Ectodermal cell (in vitro differentiated cells): ENCODE measurements around the gene MYZAP.

Source experiments
- H3K27ac ChIP-seq: 2 replicates; pipeline ENCODE4 v1.7.0; 2013; ENCODE audit warnings: mild to moderate bottlenecking, low read depth, low read length; ENCODE audit not compliant: insufficient read depth, poor library complexity, severe bottlenecking
- H3K27me3 ChIP-seq: 2 replicates; pipeline ENCODE4 v1.7.0; 2013; ENCODE audit warnings: mild to moderate bottlenecking, low read length; ENCODE audit not compliant: insufficient read depth, control insufficient read depth, poor library complexity, severe bottlenecking
- H3K36me3 ChIP-seq: one replicate; pipeline ENCODE4 v1.7.0; 2013; ENCODE audit warnings: low read length; ENCODE audit not compliant: control insufficient read depth, insufficient read depth
- H3K4me1 ChIP-seq: one replicate; pipeline ENCODE4 v1.7.0; 2013; ENCODE audit warnings: low read length; ENCODE audit not compliant: control insufficient read depth, insufficient read depth
- H3K4me3 ChIP-seq: 2 replicates; pipeline ENCODE4 v1.7.0; 2013; ENCODE audit warnings: low read depth, low read length, control low read depth; ENCODE audit not compliant: insufficient read depth
- H3K9me3 ChIP-seq: 2 replicates; pipeline ENCODE4 v1.7.0; 2013; ENCODE audit warnings: mild to moderate bottlenecking, low read length, moderate library complexity; ENCODE audit not compliant: control insufficient read depth
- WGBS, 2 experiments: methylation state at CpG; one replicate each; pipeline ENCODE4 v1.1.7; 2013; ENCODE audit warnings: missing lambda C conversion rate in 2 of 2; 5-methylcytosine and 5-hydroxymethylcytosine counted together

Gene MYZAP

DNA sequence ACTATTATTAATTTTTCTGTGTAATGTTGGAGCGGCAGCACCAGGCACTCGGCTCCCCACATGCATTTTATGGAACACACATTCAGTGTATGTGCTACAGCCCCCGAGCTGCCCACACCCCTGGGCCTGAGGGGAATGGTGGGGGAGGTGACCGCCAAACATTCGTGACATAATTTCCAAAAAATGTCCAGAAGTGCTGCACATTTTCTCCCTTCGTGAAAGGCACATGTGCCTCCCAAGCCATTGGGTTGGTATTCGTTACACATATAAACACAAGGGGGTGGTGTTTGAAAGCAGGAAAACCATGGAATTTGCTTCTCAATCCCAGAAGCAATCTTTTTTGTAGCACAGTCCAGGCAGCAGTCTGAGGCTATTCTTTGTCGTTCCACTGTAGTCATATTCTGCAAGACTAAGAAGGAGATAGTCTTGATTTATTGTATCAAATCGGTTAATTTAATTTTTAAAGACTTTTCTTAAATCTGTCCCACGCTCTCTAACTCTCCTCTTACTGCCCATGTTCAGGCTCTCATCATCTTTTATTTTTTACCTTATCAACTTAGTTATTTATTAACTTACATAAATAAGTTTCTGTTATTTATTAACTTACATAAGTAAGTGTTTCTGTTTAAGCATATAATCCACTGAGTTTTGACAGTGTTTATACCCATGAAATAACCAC is 75.6 kb downstream of the MYZAP start:
- Histone ChIP-seq H3K4me3 (no peak overlapping the region), H3K27ac (no peak overlapping the region), H3K36me3 (no peaks in the 10 kb centered on the region), H3K27me3 (no peaks in the 10 kb centered on the region), H3K4me1 (no peaks in the 10 kb centered on the region), H3K9me3 (no peaks in the 10 kb centered on the region)
- WGBS, 2 experiments, result 66 to 73% methylated on average over 8 to 10 of the region's 10 CpGs

DNA sequence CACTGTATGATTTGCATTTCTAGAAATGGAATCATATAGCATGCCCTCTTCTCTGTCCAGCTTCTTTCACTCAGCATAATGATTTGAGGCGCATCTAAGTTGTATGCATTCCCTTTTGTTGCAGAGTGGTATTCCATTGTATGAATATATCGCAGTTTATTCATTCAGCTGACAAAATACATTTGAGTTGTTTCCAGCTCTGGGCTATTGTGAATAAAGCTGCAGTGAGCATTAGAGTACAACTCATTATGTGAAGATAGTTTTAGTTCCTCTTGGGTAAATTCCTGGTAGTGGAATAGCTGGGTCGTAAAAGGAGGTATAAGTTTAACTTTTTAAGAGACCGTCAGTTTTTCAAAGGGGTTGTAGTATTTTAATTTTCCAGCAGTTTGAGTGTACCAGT is 76.3 kb downstream of the MYZAP start:
- WGBS, 2 experiments, result 91 to 93% methylated on average over 4 of the region's 4 CpGs
- H3K27ac ChIP-seq, result no peak overlapping the region

DNA sequence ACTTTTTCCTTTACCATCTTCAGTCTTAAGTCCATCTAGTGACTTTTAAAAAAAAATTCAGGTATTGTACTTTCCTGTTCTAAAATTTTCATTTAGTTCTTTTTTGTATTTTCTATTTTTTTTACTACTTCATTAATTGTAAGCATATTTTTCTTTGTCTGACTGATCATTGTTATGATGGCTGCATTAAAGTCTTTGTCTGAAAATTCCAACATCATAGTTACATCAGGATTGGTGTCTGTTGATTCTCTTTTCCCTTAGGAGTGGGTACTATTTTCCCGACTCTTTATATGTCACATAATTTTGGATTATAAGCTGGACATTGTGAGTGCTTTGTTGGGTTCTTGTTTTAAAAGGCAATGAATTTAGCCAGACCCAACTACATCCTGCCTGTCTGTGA is 79.9 kb downstream of the MYZAP start:
- Histone ChIP-seq H3K4me1 (no peaks in the 10 kb centered on the region), H3K27me3 (no peaks in the 10 kb centered on the region), H3K27ac (no peak overlapping the region), H3K36me3 (no peaks in the 10 kb centered on the region), H3K4me3 (no peak overlapping the region), H3K9me3 (no peaks in the 10 kb centered on the region)
- 0% methylated on average over 1 of the region's 1 CpG; no CpG with 5 or more reads in 1 of the 2 experiments for WGBS, 2 experiments

More for the DNA sequence above, 76.3 kb downstream of the MYZAP start:
- no peaks in the 10 kb centered on the region for H3K27me3 ChIP-seq
- H3K9me3 ChIP-seq, result no peaks in the 10 kb centered on the region
- no peak overlapping the region for H3K4me3 ChIP-seq
- H3K4me1 ChIP-seq, result no peaks in the 10 kb centered on the region
- no peaks in the 10 kb centered on the region for H3K36me3 ChIP-seq

DNA sequence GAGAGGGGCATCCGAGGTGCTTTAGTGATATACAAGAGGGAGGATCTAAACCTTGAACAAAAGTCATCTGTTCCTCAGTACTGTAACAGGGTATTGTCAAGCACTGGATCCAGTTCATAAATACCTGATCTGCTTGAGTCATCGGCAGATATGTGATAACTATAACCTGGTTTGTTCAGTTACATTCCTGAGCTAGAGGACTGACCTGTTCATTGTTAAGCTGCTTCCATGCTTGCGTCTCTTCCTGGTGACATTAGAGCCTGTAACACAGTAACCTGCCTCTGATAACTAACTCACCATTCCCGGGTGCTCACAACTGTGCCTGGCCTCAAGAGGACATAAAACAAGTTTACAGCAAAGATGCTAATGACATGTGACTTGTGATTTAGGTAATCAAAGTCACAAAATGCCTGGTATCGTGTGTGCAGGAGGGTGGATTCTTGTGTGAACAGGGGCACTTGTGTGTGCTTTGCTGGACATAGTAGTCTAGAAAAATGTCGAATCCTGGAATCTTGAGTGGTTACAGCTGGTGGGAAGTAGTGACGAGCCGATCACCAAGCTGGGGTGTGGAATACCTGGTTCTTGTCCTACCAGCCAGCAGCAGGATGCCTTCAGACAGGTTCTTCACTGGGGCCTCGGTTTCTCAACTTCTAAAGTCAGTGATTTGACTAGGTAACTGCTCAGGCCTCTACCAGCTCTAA is 83.9 kb downstream of the MYZAP start:
- Histone ChIP-seq H3K27me3 (no peaks in the 10 kb centered on the region), H3K4me3 (no peak overlapping the region), H3K4me1 (no peaks in the 10 kb centered on the region), H3K27ac (no peak overlapping the region), H3K9me3 (no peaks in the 10 kb centered on the region), H3K36me3 (no peaks in the 10 kb centered on the region)
- whole genome bisulfite sequencing, 2 experiments, result 92 to 93% methylated on average over 9 of the region's 9 CpGs

DNA sequence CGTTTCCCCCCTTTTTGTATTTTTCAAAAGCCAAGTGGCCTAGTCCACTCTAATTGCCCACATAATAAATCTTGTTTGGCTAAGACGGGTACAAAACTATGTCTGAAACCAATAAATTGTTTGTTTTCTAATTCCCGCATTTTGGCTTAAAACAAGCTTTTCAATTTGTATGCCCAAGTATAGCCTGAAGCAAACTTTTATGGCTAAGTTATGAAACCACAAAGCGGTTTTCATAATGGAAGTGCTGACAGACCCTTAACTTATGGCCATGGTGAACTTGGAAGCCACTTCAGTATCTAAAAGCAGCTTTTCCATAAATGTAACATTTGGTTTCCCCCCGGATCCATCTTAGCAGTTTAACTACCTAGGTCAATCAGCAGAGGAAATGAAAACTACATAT is 84.9 kb downstream of the MYZAP start:
- H3K4me3 ChIP-seq, result no peak overlapping the region
- H3K4me1 ChIP-seq, result no peaks in the 10 kb centered on the region
- no peaks in the 10 kb centered on the region for H3K9me3 ChIP-seq
- no peak overlapping the region for H3K27ac ChIP-seq
- H3K27me3 ChIP-seq, result no peaks in the 10 kb centered on the region
- 92 to 96% methylated on average over 5 of the region's 5 CpGs for WGBS, 2 experiments
- H3K36me3 ChIP-seq, result no peaks in the 10 kb centered on the region

DNA sequence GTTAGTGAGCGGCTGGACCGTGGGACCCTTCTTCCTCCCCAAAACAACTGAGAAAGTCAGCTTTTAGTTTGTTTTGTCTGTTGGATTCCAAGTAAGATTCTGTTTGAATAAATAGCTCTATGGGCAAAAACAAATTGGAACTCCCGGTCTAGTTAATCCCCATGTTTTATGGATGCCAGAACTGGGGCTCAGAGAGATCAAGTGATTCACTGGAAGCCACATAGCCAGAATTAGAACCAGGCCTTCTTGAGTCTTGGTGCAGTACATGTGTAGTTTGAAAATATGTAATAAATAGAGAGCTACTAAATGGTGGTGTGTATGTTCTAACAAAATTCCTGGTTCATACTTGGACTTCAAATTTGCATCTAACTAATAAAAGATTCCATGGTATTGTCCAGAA is 85.5 kb downstream of the MYZAP start:
- WGBS, 2 experiments, result 94 to 96% methylated on average over 3 of the region's 3 CpGs
- Histone ChIP-seq H3K4me1 (no peaks in the 10 kb centered on the region), H3K27me3 (no peaks in the 10 kb centered on the region), H3K27ac (no peak overlapping the region), H3K9me3 (no peaks in the 10 kb centered on the region), H3K36me3 (no peaks in the 10 kb centered on the region), H3K4me3 (no peak overlapping the region)

DNA sequence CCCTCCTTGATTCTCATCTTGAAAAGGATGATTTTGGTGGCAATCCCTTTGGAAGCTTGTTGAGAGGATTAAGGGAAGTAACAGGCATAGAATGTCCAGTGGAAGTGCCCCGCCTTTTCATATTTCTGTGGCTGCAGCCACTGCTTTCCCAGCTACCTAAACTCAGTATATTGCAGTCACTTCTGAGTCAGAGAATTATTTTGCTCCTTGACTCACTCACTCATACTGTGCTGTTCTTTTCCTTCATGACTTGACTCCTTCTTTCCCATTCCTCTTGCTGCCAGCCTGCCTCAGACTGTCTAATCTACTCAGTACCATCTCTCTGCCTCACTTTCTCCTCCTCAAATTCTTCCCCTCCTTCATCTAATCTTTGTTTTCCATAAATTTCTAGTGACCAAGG is 88.3 kb downstream of the MYZAP start:
- no peak overlapping the region for H3K4me3 ChIP-seq
- no peaks in the 10 kb centered on the region for H3K27me3 ChIP-seq
- H3K9me3 ChIP-seq, result no peaks in the 10 kb centered on the region
- H3K4me1 ChIP-seq, result no peaks in the 10 kb centered on the region
- no peak overlapping the region for H3K27ac ChIP-seq
- H3K36me3 ChIP-seq, result no peaks in the 10 kb centered on the region
- 84 to 100% methylated on average over 1 of the region's 1 CpG for WGBS, 2 experiments

DNA sequence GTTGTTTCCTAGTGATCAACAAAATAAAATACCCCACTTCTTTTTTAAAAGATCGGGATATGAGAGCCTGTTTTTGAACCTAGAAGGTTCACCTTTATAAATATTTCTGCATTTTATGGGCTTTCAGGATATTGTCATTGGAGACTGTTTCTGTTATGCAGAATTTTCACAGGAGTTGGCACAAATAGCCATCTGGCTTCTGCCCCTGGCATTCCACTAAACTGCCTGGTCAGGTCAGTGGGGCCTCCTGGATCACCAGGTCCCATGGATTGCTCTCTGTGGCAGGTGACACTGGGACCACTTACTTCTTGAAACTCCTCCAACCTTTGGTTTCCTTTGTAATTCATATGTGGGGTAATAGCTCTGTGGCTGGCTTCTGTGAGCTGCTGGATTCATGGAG is 89.3 kb downstream of the MYZAP start:
- no peaks in the 10 kb centered on the region for H3K27me3 ChIP-seq
- no peaks in the 10 kb centered on the region for H3K9me3 ChIP-seq
- H3K27ac ChIP-seq, result no peak overlapping the region
- WGBS, 2 experiments, result 100% methylated on average over 1 of the region's 1 CpG
- no peaks in the 10 kb centered on the region for H3K36me3 ChIP-seq
- H3K4me3 ChIP-seq, result no peak overlapping the region
- H3K4me1 ChIP-seq, result no peaks in the 10 kb centered on the region

DNA sequence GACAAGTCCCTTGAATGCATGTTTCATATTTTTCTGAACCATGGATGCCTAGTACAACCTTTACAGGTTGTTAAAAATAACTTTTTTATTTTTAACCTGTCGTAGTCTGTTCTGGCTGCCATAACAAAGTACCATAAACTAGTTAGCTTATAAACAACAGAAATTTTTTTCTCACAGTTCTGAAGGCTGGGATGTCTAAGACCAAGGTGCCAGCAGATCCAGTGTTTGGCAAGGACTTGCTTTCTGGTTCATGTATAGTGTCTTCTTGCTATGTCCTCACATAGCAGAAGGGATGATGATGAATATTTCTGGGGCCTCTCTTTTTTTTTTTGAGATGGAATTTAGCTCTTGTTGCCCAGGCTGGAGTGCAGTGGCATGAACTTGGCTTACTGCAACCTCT is 91.8 kb downstream of the MYZAP start:
- Histone ChIP-seq H3K27ac (no peak overlapping the region), H3K36me3 (no peaks in the 10 kb centered on the region), H3K9me3 (no peaks in the 10 kb centered on the region), H3K4me3 (no peak overlapping the region), H3K27me3 (no peaks in the 10 kb centered on the region), H3K4me1 (no peaks in the 10 kb centered on the region)
- 86 to 100% methylated on average over 1 of the region's 1 CpG for WGBS, 2 experiments

DNA sequence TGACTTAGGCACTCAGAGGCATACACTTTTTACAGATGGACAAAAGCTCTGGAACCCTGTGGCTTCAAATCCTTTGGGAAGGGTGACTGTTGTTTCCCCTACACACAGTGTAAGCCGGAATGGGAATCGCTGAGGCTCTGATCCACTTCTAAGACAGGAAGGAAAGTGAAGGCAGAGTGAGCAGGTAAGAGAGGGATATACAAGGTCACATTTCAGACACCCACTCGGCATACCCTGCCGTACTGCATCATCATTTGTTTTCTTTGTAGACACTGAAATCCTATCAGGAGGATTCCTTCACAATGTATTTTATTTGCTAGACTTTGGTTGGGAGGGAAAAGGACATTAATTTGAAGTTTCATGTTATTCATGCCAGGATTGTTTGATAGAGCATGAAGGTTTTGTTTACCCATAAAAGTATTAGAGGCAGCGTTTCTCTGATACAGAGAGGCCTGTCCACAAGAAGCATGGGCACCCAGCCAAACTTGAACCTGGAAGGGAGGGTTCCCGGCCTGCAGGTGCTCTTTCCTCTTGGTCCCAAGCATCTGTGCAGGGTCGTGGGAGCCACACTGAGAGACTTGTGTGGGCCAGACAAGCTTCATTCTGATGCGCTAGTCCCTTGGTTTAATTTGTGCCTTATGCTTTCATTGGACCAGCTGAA is 92.9 kb downstream of the MYZAP start:
- Histone ChIP-seq H3K9me3 (no peaks in the 10 kb centered on the region), H3K4me1 (no peaks in the 10 kb centered on the region), H3K27me3 (no peaks in the 10 kb centered on the region), H3K27ac (no peak overlapping the region), H3K36me3 (no peaks in the 10 kb centered on the region), H3K4me3 (no peak overlapping the region)
- 90 to 91% methylated on average over 8 of the region's 8 CpGs for WGBS, 2 experiments
